ENCODE measurements around the gene PPP1R14C.

DNA sequence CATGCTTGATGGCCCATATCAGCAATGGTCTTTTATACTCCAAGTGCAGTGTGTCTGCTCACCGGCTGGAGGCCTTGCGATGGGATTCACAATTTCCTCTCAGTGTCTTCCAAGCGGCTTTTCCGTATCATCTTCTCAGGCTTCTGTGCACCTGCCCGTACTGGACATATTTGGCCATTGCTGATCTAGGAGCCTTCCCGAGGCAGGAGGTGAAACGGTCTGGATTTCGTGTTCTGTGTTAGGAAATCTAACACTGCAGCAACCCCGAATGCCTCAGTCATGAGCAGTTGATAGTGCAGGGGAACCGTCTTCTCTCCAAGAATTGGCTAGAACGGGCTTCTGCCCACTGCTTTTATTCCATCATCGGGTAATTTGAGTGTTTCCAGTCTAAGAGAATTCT lies 60.5 kb downstream of the PPP1R14C start:
- TF ChIP-seq SIN3A (IDR thresholded peaks at IDR 0.05; ENCODE audit: borderline replicate concordance, insufficient read depth, low read length), result no peak
- TF ChIP-seq POLR2AphosphoS5 (IDR thresholded peaks at IDR 0.05; ENCODE audit: low read depth, low read length), result no peak
- TF ChIP-seq REST (IDR thresholded peaks at IDR 0.05; ENCODE audit: insufficient read depth in 1 of 2, low read depth in 2 of 2, low read length in 2 of 2), result no peak
